Neural progenitor cell (in vitro differentiated cells): Measurements from ENCODE around the gene CNN3.

Experiments used
- CTCF ChIP-seq: fragments of 200-600 bp; sonication (generic); IDR thresholded peaks from 2 replicates; pipeline ENCODE4 v1.5.1; 2017; ENCODE audit warnings: antibody characterized with exemption, mild to moderate bottlenecking
- EZH2 ChIP-seq: fragments of 200-600 bp; sonication (generic); IDR thresholded peaks from 2 replicates; pipeline ENCODE4 v1.6.1; 2017; ENCODE audit warnings: antibody characterized with exemption, mild to moderate bottlenecking, moderate library complexity
- EZH2phosphoT487 ChIP-seq: fragments of 200-600 bp; sonication (generic); IDR thresholded peaks from 2 replicates; pipeline ENCODE4 v1.6.1; 2017; ENCODE audit warnings: antibody characterized with exemption

- no peak for TF ChIP-seq EZH2
- no peak for TF ChIP-seq EZH2phosphoT487
- TF ChIP-seq CTCF = no peak
These were observed 52.5 kb downstream of the CNN3 start for GRCh38 chr1:94874423-94874822.
